Measurements from ENCODE around the gene CKAP5. TPM values are rescaled to one million over a fixed set of nuclear protein-coding genes. Genes with fewer than 3 reads are reported as not detected.

CKAP5 gene
- total RNA-seq, 2 donors from 2014 or later, result 30.9 to 43.2 TPM

DNA sequence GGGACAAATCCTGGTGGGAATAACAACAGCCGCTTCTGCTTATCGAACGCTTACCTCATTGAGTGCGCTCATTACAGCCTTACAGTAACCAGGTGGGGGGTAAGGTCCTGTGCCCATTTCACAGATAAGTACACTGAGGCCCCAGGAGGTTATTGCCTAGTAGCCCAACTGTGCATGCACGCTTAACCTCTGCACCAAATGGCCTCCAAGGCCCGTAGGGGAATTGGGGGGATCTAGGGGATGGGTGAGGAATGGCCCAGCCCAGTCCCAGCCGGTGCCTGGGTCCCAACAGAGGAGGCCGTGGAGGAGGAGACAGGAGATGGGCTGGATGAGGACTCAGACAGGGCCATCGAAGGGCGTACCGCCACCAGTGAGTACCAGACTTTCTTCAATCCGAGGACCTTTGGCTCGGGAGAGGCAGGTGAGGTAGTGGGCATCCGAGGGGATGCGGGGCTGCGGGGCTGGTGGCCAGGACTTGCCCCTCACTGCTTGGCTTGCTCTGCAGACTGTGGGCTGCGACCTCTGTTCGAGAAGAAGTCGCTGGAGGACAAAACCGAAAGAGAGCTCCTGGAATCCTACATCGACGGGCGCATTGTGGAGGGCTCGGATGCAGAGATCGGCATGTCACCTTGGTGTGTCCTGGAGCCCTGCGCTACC, 119.7 kb downstream of the CKAP5 start:
- Histone ChIP-seq H3K4me1 (no peaks in the 10 kb centered on the region), H3K4me3 (no peak overlapping the region)

DNA sequence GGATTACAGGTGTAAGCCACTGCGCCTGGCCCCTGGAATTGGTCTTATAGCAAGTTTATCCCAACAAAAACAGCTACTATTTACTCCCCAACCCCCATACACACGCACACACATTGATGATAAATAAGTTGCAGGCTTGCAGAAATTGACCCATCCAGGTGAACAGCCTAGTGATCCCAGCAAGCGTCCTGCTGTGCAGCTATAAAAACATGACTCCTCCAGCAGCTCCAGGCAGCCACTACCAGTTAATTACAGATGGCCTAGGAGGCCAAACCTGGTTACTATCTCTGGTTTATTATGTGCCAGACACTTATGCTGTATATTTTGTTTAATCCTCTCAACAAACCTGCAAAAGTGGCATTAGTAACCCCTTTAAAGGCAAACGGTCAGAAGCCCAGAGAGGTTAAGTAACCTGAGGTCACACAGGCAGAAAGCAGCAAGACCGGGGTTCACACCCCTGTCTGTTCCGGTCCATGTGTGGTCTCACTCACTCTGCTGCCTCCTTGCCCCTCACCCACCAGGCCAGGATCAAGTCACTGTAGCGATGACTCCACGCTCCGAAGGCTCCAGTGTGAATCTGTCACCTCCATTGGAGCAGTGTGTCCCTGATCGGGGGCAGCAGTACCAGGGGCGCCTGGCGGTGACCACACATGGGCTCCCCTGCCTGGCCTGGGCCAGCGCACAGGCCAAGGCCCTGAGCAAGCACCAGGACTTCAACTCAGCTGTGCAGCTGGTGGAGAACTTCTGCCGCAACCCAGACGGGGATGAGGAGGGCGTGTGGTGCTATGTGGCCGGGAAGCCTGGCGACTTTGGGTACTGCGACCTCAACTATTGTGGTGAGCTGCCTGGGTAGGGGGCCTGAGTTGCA, 120.5 kb downstream of the CKAP5 start:
- Histone ChIP-seq H3K27ac (no peak overlapping the region), H3K36me3 (no peaks in the 10 kb centered on the region), H3K4me1 (no peaks in the 10 kb centered on the region), H3K9me3 (no peaks in the 10 kb centered on the region), H3K4me3 (no peak overlapping the region), H3K27me3 (no peaks in the 10 kb centered on the region)
- DNase-seq (ENCODE audit: low spot score), result no peak
- TF ChIP-seq, protein P1, sequence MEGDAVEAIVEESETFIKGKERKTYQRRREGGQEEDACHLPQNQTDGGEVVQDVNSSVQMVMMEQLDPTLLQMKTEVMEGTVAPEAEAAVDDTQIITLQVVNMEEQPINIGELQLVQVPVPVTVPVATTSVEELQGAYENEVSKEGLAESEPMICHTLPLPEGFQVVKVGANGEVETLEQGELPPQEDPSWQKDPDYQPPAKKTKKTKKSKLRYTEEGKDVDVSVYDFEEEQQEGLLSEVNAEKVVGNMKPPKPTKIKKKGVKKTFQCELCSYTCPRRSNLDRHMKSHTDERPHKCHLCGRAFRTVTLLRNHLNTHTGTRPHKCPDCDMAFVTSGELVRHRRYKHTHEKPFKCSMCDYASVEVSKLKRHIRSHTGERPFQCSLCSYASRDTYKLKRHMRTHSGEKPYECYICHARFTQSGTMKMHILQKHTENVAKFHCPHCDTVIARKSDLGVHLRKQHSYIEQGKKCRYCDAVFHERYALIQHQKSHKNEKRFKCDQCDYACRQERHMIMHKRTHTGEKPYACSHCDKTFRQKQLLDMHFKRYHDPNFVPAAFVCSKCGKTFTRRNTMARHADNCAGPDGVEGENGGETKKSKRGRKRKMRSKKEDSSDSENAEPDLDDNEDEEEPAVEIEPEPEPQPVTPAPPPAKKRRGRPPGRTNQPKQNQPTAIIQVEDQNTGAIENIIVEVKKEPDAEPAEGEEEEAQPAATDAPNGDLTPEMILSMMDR (IDR thresholded peaks at IDR 0.05), result no peak

More for the DNA sequence above, 119.7 kb downstream of the CKAP5 start:
- no peak overlapping the region for H3K27ac ChIP-seq
- no peaks in the 10 kb centered on the region for H3K9me3 ChIP-seq
- TF ChIP-seq, protein P1 (IDR thresholded peaks at IDR 0.05), result no peak
- DNase-seq (ENCODE audit: low spot score), result no peak
- H3K27me3 ChIP-seq, result no peaks in the 10 kb centered on the region
- no peaks in the 10 kb centered on the region for H3K36me3 ChIP-seq

DNA sequence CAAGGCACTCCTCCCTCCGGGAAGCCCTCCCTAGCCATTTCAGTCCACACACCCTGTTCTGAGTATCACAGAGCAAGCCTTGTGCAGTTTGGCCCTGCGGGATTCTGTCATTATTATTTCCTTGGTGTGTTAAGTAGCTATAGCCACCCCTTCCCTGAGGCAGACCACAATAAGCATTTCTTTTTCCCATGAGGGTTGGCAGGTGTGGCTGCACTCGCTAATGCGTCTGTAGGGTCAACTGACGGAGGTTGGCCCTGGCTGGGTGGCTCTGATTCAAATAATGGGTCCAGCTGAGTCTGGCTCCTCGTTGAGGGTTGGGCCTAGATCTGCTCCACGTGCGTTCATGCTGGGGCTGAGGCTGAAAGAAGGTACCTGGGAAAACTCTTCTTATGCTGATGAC, 122.0 kb downstream of the CKAP5 start:
- TF ChIP-seq, protein P1 (IDR thresholded peaks at IDR 0.05), result no peak
- Histone ChIP-seq H3K27ac (no peak overlapping the region), H3K27me3 (no peaks in the 10 kb centered on the region), H3K4me1 (no peaks in the 10 kb centered on the region), H3K36me3 (no peaks in the 10 kb centered on the region), H3K9me3 (no peaks in the 10 kb centered on the region), H3K4me3 (no peak overlapping the region)
- no peak for DNase-seq (ENCODE audit: low spot score)

DNA sequence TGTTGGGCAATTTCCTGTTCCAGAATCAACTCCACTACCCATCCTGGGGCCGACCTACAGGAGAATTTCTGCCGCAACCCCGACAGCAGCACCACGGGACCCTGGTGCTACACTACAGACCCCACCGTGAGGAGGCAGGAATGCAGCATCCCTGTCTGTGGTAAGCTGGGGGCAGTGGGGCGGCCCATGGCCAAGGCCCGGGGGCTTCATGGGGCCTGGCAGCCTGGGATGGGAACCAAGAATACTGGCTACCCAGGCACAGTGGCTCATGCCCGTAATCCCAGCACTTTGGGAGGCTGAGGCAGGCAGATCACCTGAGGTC, 122.8 kb downstream of the CKAP5 start:
- Histone ChIP-seq H3K27ac (no peak overlapping the region), H3K4me3 (no peak overlapping the region), H3K36me3 (no peaks in the 10 kb centered on the region), H3K9me3 (no peaks in the 10 kb centered on the region), H3K4me1 (no peaks in the 10 kb centered on the region), H3K27me3 (no peaks in the 10 kb centered on the region)
- no peak for DNase-seq (ENCODE audit: low spot score)
- TF ChIP-seq, protein P1 (IDR thresholded peaks at IDR 0.05), result no peak

DNA sequence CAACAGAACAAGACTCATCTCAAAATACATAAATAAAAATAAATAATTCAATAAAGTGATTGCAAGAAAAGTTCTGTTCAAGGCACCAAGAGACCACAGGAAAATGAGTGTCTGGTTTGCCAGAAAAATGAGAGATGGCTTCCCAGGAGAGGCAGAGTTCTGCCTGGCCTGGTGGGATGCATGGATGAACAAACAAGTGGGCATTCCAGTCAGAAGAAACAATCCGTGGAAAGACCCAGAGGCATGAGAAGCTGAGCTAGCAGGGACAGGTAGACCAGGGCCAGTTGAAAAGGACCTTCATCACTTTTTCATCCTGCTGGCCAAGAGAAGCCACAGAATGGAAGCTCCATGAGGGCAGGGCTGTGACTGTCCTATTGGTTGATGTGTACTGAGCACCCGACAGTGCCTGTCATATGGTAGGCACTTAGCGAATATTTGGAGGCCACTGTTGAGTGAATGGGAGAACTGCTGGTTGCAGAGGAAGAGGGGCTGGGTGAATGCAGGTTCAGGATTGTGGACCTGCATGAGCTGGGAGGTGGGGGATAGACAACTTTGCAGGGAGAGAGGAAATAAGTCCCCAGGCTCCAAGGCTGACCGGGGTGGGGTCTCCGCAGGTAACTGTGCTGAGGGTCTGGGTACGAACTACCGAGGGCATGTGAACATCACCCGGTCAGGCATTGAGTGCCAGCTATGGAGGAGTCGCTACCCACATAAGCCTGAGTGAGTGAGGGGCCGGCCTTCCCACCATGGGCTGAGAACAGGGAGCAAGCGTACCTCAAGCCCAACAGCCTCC, 123.3 kb downstream of the CKAP5 start:
- Histone ChIP-seq H3K4me3 (no peak overlapping the region), H3K36me3 (no peaks in the 10 kb centered on the region), H3K9me3 (no peaks in the 10 kb centered on the region), H3K27me3 (no peaks in the 10 kb centered on the region), H3K4me1 (no peaks in the 10 kb centered on the region), H3K27ac (no peak overlapping the region)
- TF ChIP-seq, protein P1 (IDR thresholded peaks at IDR 0.05), result no peak
- DNase-seq (ENCODE audit: low spot score), result no peak
